CD14-positive monocyte (primary cell): ENCODE data around the gene CTNND2. TPM values are rescaled to one million over a fixed set of nuclear protein-coding genes. Genes with fewer than 3 reads are reported as not detected.
A peak's percentile ranks its signal among the peaks of the same experiment; 100 is the strongest.

Experiments used
- DNase-seq, 3 donors: peaks; one replicate each; pipeline ENCODE4 v3.0.0-alpha.2; 2011 to 2022
- H2AFZ ChIP-seq: 2 replicates; pipeline ENCODE4 v1.6.0; 2012; ENCODE audit warnings: mild to moderate bottlenecking, low read depth, low read length, inconsistent platforms; ENCODE audit not compliant: insufficient read depth, poor library complexity, severe bottlenecking
- H3K27ac ChIP-seq, 2 donors: 1 replicate in 1 of 2; 2 replicates in 1 of 2; pipeline ENCODE4 v1.5.1; 2012 to 2013; ENCODE audit warnings: low read length in 2 of 2, control low read depth in 1 of 2, inconsistent platforms in 1 of 2, low read depth in 1 of 2, mild to moderate bottlenecking in 1 of 2
- H3K27me3 ChIP-seq, 2 donors: one replicate each; pipeline versions ENCODE4 v1.6.0 to v1.6.1; 2011 to 2013; ENCODE audit warnings: low read length in 2 of 2; ENCODE audit not compliant: control insufficient read depth in 2 of 2, insufficient read depth in 2 of 2
- H3K36me3 ChIP-seq, 2 donors: replicated peaks in 1 of 2; 1 replicate in 1 of 2; 2 replicates in 1 of 2; pipeline versions ENCODE4 v1.5.1 to v1.6.1; 2012 to 2013; ENCODE audit warnings: low read length in 2 of 2, control low read depth in 1 of 2, inconsistent platforms in 1 of 2, mild to moderate bottlenecking in 1 of 2; ENCODE audit not compliant: insufficient read depth in 2 of 2, control insufficient read depth in 1 of 2
- H3K4me1 ChIP-seq, 2 donors: 1 replicate in 1 of 2; 2 replicates in 1 of 2; pipeline versions ENCODE4 v1.5.1 to v1.6.1; 2012 to 2013; ENCODE audit warnings: low read length in 2 of 2, control low read depth in 1 of 2, inconsistent platforms in 1 of 2, mild to moderate bottlenecking in 1 of 2, moderate library complexity in 1 of 2; ENCODE audit not compliant: insufficient read depth in 2 of 2, control insufficient read depth in 1 of 2
- H3K4me2 ChIP-seq: replicated peaks from 2 replicates; pipeline ENCODE3; 2012; ENCODE audit warnings: low read length, moderate library complexity, mild to moderate bottlenecking; ENCODE audit not compliant: poor library complexity, severe bottlenecking; ENCODE audit errors: extremely low read depth
- H3K4me3 ChIP-seq, 3 experiments: fragments of 200-600 bp in 1 of 3; sonication (generic) in 1 of 3; replicated peaks in 1 of 3; 1 replicate in 2 of 3; 2 replicates in 1 of 3; pipeline ENCODE4 v1.5.1; 2011 to 2013; ENCODE audit warnings: low read length in 3 of 3, mild to moderate bottlenecking in 3 of 3, control low read depth in 2 of 3, low read depth in 2 of 3, inconsistent platforms in 1 of 3, moderate library complexity in 1 of 3
- H3K79me2 ChIP-seq: 2 replicates; pipeline ENCODE4 v1.6.0; 2012; ENCODE audit warnings: mild to moderate bottlenecking, control low read depth, inconsistent platforms, low read length, moderate library complexity; ENCODE audit not compliant: insufficient read depth
- H3K9ac ChIP-seq: 2 replicates; pipeline ENCODE4 v1.6.0; 2017; ENCODE audit warnings: low read length, mild to moderate bottlenecking; ENCODE audit not compliant: insufficient read depth, poor library complexity, severe bottlenecking
- H3K9me3 ChIP-seq, 2 donors: replicated peaks in 1 of 2; 1 replicate in 1 of 2; 2 replicates in 1 of 2; pipeline versions ENCODE4 v1.5.1 to v1.6.1; 2012 to 2013; ENCODE audit warnings: low read length in 2 of 2, control low read depth in 1 of 2; ENCODE audit not compliant: control insufficient read depth in 1 of 2, insufficient read depth in 1 of 2
- H4K20me1 ChIP-seq: 2 replicates; pipeline ENCODE4 v1.6.0; 2012; ENCODE audit warnings: mild to moderate bottlenecking, low read length, control low read depth, moderate library complexity; ENCODE audit not compliant: insufficient read depth
- H3K27ac Mint-ChIP-seq, 7 donors: one replicate each; pipeline ENCODE4 v1.8.0; 2020; ENCODE audit warnings: mild to moderate bottlenecking in 7 of 7, mixed read lengths in 7 of 7, moderate library complexity in 6 of 7, inconsistent platforms in 2 of 7
- H3K27me3 Mint-ChIP-seq, 3 donors: one replicate each; pipeline ENCODE4 v1.8.0; 2021 to 2022; ENCODE audit warnings: low read depth in 3 of 3, mild to moderate bottlenecking in 3 of 3, mixed read lengths in 3 of 3, moderate library complexity in 3 of 3, inconsistent platforms in 1 of 3
- H3K36me3 Mint-ChIP-seq, 2 donors: one replicate each; pipeline ENCODE4 v1.8.0; 2020; ENCODE audit warnings: mixed read lengths in 2 of 2, inconsistent platforms in 1 of 2, mild to moderate bottlenecking in 1 of 2
- H3K4me1 Mint-ChIP-seq: one replicate; pipeline ENCODE4 v1.8.0; 2020; ENCODE audit warnings: mild to moderate bottlenecking, mixed read lengths
- H3K4me3 Mint-ChIP-seq, 2 donors: one replicate each; pipeline ENCODE4 v1.8.0; 2020; ENCODE audit warnings: mild to moderate bottlenecking in 2 of 2, mixed read lengths in 2 of 2, moderate library complexity in 1 of 2
- H3K9me3 Mint-ChIP-seq, 7 donors: one replicate each; pipeline ENCODE4 v1.8.0; 2020 to 2022; ENCODE audit warnings: mixed read lengths in 7 of 7, mild to moderate bottlenecking in 6 of 7, moderate library complexity in 6 of 7, inconsistent platforms in 2 of 7
- WGBS: methylation state at CpG from one replicate; pipeline ENCODE4 v1.1.5; 2013; ENCODE audit warnings: missing lambda C conversion rate; ENCODE audit not compliant: insufficient coverage; 5-methylcytosine and 5-hydroxymethylcytosine counted together
- intact Hi-C, 2 donors: fragments of 100-400 bp; cut with micrococcal nuclease; formaldehyde crosslinking; loops; one replicate each; pipeline versions ENCODE4 v1.15.0 to v1.15.1; 2023
- polyA plus RNA-seq, 3 donors: library from polyadenylated mRNA; depleted of rRNA in 1 of 3; unstranded in 2 of 3; stranded (reverse) in 1 of 3; fragments of 300-500 nt in 2 of 3; fragments of >200 nt in 1 of 3; fragmentation: Illumina TruSeq in 2 of 3; gene quantifications; 1 replicate in 2 of 3; 2 replicates in 1 of 3; pipeline ENCODE4 v1.2.3, GENCODE V29; 2012 to 2021
- TF ChIP-seq, protein P1 (sequence below): fragments of 200-600 bp; IDR thresholded peaks from one replicate; pipeline ENCODE4 v1.8.0; 2022; ENCODE audit warnings: antibody characterized with exemption, mild to moderate bottlenecking

The CTNND2 gene
- polyA plus RNA-seq, 3 donors: not detected

DNA sequence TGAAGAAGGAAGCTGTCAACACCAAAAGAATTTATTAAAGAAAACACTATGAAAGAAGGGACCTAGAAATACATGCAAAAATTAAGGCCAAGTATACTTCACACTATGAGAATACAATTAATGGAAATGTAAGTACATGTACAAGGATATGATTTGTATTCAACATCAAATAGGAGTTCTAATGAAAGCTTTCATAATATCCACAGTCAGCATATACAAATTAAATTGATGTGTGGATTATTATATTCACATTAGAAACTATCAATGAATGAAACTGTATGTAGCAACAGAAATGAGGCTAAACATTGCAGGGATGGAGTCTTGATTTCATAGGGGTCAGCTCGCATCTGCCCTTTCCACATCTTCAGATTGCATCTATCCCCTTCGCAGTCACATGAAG, 401.5 kb downstream of the CTNND2 start:
- no peak overlapping the region for H3K9ac ChIP-seq
- intact Hi-C loops: no loop called here
- H3K9me3 ChIP-seq: no peaks in the 10 kb centered on the region
- no peak overlapping the region for H3K27ac Mint-ChIP-seq
- H3K27me3 Mint-ChIP-seq: peaks cover 0 to 1% (median 0%) of the 10 kb centered on the region in 3 donors
- no peaks in the 10 kb centered on the region for H3K36me3 Mint-ChIP-seq
- H3K79me2 ChIP-seq: no peaks in the 10 kb centered on the region
- H3K4me3 ChIP-seq: no peak overlapping the region
- no peak for DNase-seq
- H3K27ac ChIP-seq: no peak overlapping the region
- no peak overlapping the region for H3K4me2 ChIP-seq
- TF ChIP-seq, protein P1, sequence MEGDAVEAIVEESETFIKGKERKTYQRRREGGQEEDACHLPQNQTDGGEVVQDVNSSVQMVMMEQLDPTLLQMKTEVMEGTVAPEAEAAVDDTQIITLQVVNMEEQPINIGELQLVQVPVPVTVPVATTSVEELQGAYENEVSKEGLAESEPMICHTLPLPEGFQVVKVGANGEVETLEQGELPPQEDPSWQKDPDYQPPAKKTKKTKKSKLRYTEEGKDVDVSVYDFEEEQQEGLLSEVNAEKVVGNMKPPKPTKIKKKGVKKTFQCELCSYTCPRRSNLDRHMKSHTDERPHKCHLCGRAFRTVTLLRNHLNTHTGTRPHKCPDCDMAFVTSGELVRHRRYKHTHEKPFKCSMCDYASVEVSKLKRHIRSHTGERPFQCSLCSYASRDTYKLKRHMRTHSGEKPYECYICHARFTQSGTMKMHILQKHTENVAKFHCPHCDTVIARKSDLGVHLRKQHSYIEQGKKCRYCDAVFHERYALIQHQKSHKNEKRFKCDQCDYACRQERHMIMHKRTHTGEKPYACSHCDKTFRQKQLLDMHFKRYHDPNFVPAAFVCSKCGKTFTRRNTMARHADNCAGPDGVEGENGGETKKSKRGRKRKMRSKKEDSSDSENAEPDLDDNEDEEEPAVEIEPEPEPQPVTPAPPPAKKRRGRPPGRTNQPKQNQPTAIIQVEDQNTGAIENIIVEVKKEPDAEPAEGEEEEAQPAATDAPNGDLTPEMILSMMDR: no peak
- H3K36me3 ChIP-seq: no peaks in the 10 kb centered on the region
- H3K27me3 ChIP-seq: no peaks in the 10 kb centered on the region
- peaks cover 0 to 2% (median 0%) of the 10 kb centered on the region in 7 donors for H3K9me3 Mint-ChIP-seq
- no peaks in the 10 kb centered on the region for H3K4me1 ChIP-seq
- no peak overlapping the region for H2AFZ ChIP-seq
- H3K4me3 Mint-ChIP-seq: no peak overlapping the region
- no peaks in the 10 kb centered on the region for H3K4me1 Mint-ChIP-seq
- no CpG with 5 or more reads among the region's 2 CpGs for WGBS
- H4K20me1 ChIP-seq: no peaks in the 10 kb centered on the region

DNA sequence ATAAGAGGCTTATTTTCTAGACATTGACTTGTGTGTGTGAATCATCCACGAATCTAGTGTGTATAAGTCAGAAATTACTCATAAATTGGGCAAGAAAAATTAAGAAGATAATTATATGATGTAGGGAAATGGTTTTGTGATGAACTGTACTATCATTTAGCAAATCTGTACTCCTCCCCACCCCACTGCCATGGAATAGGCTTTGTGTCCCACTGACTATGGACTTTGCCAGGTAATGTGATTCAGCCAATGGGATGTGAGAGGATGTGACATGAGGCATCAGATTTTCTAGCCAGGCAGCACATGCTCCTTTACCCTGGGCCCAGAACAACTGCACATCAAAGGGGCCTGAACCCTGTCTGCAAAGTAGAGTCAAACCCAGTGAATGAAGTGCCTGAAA, 406.6 kb downstream of the CTNND2 start:
- no peaks in the 10 kb centered on the region for H3K36me3 Mint-ChIP-seq
- Histone ChIP-seq H3K4me3 (no peak overlapping the region), H3K4me2 (no peak overlapping the region), H3K4me1 (no peaks in the 10 kb centered on the region), H3K27ac (no peak overlapping the region), H3K9me3 (no peaks in the 10 kb centered on the region), H3K27me3 (no peaks in the 10 kb centered on the region), H3K9ac (no peak overlapping the region), H3K79me2 (no peaks in the 10 kb centered on the region), H3K36me3 (no peaks in the 10 kb centered on the region), H4K20me1 (no peaks in the 10 kb centered on the region), H2AFZ (no peak overlapping the region)
- no peaks in the 10 kb centered on the region for H3K27me3 Mint-ChIP-seq
- intact Hi-C loops: no loop called here
- no peak for DNase-seq
- peak overlapping the region in 1 of 7 donors; percentile 16 for H3K27ac Mint-ChIP-seq
- H3K9me3 Mint-ChIP-seq: peaks cover 0 to 2% (median 0%) of the 10 kb centered on the region in 7 donors
- H3K4me3 Mint-ChIP-seq: no peak overlapping the region
- TF ChIP-seq, protein P1: no peak
- no peaks in the 10 kb centered on the region for H3K4me1 Mint-ChIP-seq
- WGBS: no CpG with 5 or more reads among the region's 1 CpG
